ENCODE data around the gene PKIG.
"Not testable (repeated sequence)": the region's sequence is repeated elsewhere in the genome, so short reads cannot be mapped to it uniquely, and the experiment has no call there.

Gene PKIG

DNA sequence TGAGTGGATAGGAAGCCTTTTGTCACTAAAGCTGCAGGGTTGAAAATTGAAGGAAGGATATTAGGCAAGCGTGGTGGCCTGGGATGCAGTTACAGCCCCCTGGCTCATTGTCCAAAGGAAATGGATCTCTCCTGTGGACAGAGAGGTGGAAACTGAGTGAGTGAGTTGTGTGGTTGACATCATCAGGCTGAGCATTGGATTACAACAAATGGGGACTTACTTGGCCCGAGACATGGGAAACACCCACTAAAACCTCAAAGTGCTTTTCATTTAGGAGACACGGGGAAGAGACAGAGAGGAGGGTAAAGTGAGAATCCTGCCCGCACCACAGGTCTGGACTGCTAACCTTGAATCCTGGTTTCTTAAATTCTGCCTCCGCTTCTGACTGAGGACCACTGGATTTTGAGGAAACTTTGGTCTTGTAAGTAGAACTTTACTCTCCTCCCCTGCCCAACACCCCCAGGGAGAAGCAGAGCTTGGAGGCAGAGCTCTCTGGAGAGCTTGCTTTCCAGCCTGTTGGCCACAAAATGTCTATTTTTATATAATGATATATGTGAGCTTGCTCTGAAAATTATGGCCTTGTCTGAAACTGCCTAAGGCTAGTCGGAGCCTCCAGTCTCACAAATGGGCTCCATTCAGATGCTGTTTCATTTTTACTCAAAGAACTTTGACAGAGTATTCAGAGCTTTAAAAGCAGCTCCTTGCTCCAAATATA is at the start of gene PKIG:
Gene PKIG, plus strand, starts transcription at position 269 of the 715 bp plus-strand sequence. CDS start 31,978 bp downstream, outside the sequence.
- no peak for DNase-seq

DNA sequence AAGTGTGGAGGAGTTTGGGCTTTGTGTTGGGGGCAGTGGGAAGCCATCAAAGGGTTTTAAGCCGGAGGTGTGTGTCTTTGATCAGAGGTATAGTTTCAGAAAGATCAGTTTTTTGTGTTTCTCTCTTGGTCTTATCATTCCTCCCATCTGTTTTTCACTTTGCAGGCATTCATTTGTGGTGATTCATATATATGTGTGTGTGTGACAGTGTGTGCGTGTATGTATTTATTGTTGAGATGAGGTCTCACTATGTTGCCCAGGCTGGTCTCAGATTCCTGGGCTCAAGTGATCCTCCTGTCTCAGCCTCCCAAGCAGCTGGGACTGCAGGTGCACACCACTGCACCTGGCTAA is 49.4 kb upstream of the PKIG start:
- DNase-seq, result no peak

DNA sequence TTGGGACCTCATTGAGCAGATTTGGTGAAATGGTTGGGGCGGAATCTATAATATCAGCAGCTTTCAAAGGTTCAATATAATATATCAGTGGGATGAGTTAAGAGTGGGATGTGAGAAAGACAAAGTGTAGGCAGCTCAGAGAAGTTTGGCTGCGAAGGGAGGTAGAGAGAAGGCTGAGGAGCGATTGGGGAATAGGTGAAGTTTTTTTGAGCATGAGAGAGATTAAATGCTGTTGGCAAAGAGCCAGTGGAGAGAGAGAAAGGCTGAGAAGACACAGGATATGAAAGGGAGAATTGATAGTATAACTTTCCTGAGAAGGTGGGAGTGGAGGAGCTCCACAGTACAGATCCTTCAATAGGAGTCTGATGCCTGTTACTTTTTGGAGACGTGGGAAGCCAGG is 48.5 kb upstream of the PKIG start:
- DNase-seq, result peak; percentile 10

DNA sequence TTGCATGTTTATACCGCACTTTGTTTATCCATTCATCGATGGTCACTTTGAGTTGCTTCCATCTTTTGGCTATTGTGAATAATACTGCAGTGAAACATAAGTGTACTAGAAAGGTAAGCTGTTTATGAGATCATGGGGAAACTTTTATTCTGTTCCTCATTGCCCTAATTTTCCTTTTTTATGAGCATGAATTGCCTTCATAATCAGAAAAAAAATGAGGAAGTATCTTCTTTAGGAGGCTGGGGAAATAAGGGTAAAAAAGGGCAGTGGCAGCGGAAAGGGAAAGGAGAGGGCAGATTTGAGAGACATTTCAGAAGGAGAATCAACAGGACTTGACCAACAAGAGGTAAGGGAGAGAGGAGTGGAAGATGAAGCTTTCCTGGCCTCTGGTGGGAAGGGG is 46.2 kb upstream of the PKIG start:
- DNase-seq, result no peak

DNA sequence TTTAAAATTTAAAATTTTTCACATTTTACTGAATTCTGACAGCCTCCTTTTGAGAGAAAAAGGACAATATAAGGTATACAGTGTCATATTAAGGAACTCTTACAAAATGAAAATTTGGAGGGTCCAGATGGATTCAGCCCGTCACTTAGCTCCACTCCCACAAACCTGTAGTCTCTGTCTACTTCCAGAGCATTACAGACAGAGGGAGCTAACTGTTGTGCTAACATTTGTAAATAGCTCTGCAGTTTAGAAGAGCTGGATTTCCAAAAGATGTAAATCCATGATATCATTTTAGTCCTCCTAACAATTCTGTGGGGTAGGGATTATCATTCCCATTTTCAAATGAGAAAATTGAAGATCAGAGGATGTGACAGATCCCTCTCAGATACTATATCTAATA is 44.4 kb upstream of the PKIG start:
- DNase-seq, result no peak

DNA sequence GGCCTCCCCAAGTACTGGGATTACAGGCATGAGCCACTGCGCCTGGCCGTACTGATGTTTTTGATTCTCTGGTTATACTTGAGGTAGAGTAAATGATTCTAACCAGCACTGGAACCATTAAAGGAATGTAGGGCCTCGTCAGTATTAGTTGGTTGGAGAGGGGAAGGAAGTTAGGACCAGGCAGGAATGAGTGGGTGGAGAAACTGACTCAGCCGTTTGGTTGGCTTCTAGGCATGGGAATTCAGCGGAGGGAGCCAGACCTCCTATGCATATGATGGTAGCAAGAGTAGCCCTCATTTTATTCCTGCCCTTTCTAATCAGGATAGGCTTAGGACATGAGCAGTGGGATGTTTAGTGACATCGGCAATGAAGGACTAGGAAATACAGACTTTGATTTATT is 41.5 kb upstream of the PKIG start:
- no peak for DNase-seq

DNA sequence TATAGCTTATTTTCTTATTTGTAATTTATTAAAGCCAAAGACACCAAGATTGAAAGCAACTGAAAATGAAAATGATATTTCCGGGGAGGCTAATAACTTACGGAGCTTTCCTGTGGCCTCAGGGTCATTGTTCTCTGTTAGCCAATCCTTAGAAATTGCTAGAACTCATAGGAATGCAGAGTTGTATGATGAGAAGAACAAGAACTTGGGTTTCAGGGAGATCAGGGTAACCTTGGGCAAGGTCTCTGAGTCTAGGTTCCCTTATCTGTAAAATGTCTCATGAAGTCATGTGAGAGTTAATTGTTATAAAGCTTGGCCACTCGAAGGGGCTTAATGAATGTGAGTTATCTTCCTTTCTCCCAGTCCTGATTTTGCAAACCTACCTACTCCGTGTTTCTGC is 40.4 kb upstream of the PKIG start:
- no peak for DNase-seq

DNA sequence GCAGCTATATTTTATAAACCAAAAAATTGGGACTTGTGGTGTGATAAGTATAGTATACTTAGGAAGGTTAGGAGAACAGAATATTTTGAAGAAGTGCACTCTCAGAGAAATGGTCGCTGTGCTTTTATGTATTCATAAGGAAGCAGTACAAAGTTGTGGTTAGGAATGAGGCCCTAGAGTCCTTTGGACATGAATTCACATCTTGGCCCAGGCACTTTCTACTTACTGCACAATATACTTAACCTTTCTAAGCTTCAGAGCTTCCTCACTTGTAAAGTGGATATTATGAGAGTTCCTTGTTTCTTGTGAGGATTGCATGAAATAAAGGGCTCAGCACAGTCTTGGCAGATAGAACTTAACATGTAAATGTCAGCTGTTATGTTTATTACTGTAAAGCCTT is 39.5 kb upstream of the PKIG start:
- DNase-seq, result no peak

DNA sequence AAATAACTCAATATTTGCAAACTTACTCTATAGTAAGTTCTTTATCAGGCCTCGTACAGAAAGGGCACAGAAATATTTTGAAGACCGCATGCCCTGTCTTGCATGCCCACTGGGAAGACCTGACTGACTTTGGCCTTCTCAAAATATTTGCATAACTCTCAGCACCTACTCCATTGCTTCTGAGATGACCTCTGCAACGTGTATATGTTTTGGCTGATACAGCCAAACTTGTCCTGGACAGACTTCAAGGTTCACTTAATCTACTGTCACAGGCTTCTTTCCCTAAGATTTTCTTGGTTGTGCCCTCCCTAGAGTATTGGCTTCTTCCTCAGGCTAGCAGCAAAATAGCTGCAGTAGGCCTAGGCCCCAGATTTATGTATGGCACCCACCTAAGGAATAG is 39.0 kb upstream of the PKIG start:
- DNase-seq, result no peak

DNA sequence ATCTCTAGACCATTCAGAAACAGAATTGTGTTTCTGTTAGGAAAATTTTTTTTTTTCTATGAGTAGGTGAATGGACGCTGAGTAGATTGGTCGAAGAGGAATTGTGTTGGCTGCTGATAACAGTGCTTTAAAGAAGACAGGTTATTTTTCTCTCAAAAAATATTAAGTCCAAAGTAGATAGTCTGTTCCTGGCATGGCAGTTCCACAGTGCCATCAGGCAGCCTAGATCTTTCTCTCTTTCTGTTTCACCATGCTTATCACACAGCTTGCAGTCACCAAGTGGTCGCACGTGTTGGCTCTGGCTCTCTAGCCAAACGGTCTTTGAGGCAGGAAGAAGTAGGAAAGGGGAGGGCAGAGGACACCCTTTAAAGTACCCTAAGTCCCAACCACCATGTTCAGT is 38.1 kb upstream of the PKIG start:
- DNase-seq, result no peak

DNA sequence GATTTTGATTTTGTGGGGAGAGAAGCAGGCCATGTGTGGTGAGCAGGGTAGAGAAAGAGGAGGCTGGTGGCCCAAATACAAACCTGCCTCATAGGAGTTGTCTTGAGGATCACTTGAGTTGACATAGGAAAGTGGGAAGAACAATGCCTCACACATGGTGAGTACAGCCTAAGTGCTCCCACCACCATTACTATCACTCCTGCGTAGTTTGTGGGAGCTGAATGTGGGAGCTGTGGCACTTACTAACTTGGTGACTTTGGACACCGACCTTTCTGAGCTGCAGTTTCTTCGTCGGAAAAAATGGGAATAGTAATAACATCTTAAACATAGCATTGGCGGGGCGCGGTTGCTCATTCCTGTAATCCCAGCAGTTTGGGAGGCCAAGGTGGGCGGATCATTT is 35.0 kb upstream of the PKIG start:
- no peak for DNase-seq

DNA sequence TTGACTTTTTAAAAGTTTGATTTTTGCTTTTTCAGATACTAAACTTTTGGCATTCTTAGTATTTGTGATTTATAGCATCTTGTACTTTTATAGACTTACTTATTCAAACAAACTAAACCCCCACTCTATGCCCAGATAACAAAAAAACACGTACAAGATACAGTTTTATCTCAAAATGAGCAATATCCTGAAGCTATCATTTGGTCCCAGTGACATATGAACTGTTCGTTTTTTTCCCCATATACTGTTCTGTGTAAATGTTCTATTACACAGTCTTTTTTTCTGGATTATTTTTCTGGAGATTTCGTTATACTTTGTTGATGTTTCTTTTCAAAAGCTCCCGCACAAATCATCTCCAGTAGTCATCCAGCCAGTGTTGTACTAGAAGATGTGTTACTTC is 33.3 kb upstream of the PKIG start:
- DNase-seq, result no peak

DNA sequence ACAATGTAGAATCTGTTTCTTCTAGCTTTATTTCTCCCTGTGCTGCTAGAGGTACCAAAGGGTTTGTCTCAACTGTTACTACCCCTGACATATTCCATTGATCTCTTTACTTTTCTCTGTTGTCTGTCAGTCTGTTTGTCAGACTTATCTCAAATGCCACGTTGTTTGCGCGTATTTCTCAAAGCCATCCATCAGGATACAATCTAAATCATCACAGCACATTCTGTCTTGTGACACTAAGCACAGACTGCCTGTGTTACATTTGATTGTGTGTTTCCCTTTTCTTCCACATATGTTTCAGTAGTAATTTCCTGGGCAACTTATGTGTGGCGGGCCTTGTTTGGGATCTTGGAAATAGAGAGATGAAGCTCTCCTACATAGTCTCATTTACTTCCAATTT is 30.3 kb upstream of the PKIG start:
- DNase-seq, result no peak

DNA sequence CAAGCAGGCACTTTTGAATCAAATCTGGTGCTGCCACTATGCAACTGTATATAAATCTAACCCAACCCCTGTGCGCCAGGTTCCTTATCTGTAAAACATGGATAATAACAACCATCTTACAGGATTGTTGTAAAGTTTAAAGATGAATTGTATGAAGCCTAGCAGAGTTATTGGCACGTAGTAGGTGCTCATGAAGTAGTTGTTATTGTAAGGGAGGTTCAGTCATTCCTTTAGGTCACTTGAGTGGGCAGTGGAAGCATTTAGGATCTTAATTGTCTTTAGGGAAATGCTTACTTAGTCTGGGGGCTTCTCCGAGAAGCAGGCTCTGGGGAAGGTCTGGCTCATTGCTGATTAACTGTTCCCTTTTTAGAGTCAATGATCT is 29.8 kb upstream of the PKIG start:
- DNase-seq, result no peak

DNA sequence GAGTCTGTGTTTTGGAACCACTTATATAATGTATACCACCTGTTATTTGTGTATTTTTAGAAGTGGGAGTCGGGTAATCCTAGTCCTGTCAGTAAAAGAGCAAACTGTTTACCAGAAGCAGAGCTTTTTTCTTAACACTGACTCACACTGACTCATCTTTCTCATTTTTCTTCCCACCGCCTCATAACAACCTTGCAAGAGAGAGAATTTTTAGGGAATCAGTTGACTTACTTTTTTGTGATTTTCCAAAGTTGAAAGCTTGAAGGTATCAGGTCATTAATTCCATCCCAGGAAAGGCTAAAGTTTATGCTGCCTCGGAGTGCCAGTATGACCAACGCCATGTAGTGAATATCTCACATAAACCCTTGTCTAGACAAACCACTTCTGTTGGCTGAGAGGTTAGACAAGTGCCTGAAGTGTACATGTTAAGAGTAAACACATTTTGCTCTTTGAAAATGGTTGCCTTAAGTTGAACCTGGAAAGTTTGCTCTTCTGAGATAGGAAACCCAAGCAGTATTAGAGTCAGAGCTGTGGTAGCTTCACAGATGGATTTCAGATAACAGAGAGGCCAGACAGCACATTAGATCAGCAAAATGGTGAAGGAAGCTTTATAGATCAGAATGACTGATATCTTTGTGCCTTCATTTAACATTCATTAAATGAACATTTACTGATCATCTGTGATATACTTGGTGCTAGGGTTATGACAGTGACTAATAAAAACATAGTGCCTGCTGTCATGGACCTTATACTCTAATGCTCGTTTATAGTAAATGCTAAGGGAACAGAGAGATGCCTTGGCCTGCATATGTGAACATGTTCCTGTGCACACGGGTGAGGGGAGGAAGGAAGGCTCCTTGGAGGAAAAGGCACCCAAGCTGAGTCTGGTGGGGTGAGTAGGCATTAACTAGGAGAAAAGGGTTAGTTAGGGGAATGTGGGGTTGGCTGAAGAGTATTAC is 29.1 kb upstream of the PKIG start:
- no peak for DNase-seq

DNA sequence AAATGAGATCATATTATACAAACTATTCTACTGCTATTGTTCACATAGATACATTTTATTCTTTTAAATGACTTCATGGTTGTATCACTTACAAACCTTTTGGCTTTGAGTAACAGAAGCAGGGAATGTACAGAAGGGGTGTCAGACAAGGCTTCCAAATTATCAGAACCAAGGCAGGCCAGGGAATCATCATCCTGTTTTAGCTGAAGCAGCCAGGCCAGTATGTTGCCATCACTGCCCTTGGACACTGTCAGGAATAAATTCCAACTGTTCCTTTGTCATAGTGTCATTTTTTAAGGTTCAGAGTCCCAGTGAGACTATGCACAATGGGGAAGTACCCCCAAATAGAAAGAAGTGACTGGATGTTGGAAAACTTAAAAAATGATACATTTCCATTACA is 23.1 kb upstream of the PKIG start:
- DNase-seq, result no peak

DNA sequence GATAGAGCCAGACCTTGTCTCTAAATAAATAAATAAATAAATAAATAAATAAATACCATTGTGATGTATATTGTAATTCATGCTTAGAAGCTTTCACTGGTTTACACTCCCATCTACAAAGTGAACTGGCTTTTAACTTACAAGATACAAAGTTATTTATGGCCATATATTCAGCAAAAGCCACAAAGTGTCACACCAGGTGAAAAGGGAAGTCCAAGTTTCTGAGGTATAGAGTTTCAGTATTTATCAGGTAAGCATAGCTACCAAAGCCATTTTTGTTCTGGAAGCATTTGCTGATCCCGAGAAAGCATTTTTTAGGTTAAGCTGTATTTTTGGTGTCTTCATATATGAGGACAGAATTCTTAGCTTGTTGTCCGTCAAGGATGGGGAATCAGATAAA is 22.1 kb upstream of the PKIG start:
- DNase-seq, result no peak

DNA sequence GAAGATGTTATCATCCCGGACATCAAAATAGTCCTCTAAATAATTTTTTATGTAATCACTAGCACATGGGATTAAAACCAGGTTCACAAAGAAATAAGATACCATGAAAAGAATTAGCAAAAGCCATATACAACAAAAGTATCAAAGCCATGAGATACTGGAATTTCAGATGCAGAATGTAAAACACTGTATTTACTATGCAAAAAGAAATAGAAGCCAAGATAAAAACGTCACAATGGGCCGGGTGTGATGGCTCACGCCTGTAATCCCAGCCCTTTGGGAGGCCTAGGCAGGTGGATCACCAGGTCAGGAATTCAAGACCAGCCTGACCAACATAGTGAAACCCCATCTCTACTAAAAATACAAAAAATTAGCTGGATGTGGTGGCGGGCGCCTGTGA is 21.6 kb upstream of the PKIG start:
- not testable (repeated sequence) for DNase-seq

DNA sequence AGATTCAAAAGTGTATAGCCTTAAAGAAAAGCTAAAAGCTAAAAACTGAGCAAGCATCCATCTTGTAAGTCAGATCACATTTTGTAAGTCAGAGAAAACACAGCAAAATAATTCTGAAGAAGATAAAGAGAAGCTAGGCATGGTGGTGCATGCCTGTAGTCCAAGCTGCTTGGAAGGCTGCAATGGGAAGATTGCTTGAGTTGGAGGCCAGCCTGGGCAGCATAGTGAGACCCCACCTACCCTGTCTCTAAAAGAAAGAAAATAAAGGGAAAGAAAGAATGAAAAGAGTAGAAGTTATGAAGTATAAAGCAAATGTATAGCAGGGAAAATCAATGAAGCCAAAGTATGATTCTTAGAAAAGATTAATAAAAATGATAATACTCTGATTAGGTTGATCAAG is 20.5 kb upstream of the PKIG start:
- no peak for DNase-seq

DNA sequence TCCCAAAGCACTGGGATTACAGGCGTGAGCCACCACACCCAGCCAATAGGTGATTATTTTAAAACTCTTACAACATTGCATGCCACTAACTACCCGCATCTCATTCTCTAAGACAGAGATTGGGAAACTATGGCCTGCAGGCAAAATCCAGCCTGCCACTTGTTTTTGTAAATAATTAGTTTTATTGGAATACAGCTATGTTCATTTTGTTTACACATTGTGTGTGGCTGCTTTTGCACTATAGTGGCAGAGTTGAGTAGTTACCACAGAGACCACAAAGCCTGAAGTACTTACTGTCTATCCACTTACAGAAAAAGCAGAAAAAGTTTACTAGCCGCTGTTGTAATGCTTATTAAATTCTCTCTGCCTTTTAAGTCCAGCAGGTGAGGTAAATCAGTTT is 16.4 kb upstream of the PKIG start:
- no peak for DNase-seq

DNA sequence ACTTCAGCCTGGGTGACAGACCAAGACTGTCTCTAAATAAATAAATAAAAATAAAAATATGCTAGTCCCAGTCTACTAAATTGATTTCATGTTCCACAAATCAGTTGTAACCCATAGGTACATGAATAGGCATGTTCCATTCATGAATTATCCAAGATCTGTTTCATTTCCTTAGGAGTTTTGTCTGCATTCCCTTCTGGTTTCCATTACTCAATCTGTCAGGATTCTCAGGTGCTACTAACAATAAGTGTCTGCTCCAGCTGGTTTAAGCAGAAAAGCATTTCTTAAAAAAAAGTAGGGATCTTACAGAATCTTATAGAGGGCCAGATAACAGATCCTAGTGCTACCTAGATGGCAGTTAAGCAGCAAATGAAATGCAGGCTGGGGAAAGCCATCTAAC is 15.6 kb upstream of the PKIG start:
- no peak for DNase-seq

DNA sequence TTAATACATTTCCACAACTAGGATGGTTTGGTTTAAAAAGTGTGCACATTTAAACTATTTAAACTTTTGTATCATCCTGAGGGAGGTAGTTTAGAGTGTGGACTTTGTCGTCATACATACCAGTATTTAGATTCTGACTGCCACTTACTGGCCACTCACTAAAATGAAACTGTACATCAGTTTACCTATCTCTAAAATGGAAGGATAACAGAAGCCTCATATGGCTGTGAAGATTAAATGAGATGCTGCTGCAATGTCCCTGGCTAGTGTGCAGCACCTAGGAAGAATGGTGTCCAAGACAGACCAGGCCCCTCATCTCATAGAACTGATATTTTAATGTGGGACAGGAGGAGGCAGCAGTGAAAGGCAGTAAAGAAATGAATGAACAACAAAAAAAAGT is 12.0 kb upstream of the PKIG start:
- no peak for DNase-seq

DNA sequence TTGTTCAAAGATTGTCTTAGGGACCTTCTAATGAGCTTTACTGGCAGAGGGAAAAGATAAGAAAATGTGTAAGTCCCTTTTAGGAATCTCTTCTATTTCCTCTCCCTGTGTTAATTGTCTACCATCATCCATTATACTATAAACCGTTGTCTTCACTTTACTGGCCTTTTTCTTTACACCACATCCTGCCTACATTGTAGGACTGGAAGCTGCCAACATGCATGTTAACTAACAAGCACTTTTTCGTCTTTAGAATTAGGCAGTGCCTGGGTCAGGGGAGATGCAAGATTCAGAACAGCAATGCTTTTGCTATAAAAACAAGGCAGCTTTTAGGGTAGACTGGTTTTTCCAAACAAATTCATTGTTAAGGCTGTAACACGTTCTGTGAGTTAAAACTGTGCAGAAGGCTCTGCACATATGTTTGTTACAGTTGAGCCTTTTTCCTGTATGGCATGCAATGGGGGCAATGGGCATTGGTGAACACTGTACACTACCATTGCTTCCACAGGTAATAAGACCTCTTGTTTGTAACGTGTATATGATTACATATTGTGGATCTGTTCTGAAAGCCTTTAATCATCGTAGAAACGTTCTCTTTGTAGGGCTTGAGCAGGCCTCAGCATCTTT is 10.9 kb upstream of the PKIG start:
- DNase-seq, result no peak

All from NCI-H1105 treated with DMSO at 0.1 percent for 48 hours (cell line).